Urothelium cell line (cell line): Measurements from ENCODE around the gene NEK6.

Experiments used
- DNase-seq: peaks from one replicate; pipeline ENCODE4 v3.0.0; 2011; ENCODE audit warnings: low spot score, mixed read lengths
- FAIRE-seq: peaks from 2 replicates; lab custom pipeline; 2011; peaks lifted over from hg19 to GRCh38; lab: Jason Lieb, UNC

The NEK6 gene

GRCh38 chr9:124390794-124391658 is 133.3 kb downstream of the NEK6 start:
- no peak for FAIRE-seq
- no peak for DNase-seq

- DNase-seq (no peak), FAIRE-seq (no peak)
Observed at GRCh38 chr9:124392254-124392870, 134.6 kb downstream of the NEK6 start.

- no peak for FAIRE-seq
- peak; percentile 21 for DNase-seq
Observed at GRCh38 chr9:124392871-124393460, 135.2 kb downstream of the NEK6 start.

- FAIRE-seq (no peak), DNase-seq (no peak)
Observed at GRCh38 chr9:124394167-124394566, 136.4 kb downstream of the NEK6 start.

GRCh38 chr9:124394596-124394995 is 136.8 kb downstream of the NEK6 start:
- DNase-seq (no peak), FAIRE-seq (no peak)

GRCh38 chr9:124395826-124396225 is 138.1 kb downstream of the NEK6 start:
- DNase-seq (no peak), FAIRE-seq (no peak)

- no peak for DNase-seq
- no peak for FAIRE-seq
Observed at GRCh38 chr9:124398191-124398935, 140.6 kb downstream of the NEK6 start.

- FAIRE-seq: no peak
- DNase-seq: no peak
Observed at GRCh38 chr9:124399323-124399967, 141.7 kb downstream of the NEK6 start.

GRCh38 chr9:124399968-124400940 is 142.5 kb downstream of the NEK6 start:
- no peak for FAIRE-seq
- no peak for DNase-seq
